Activated CD8-positive, alpha-beta memory T cell treated with anti-CD3 and anti-CD28 coated beads, Interleukin-2, amount 50 U/mL, for 1 hour (primary cell): Measurements from ENCODE around the gene FIZ1.
A peak's percentile ranks its signal among the peaks of the same experiment; 100 is the strongest.

Source experiments
- DNase-seq: peaks from one replicate; pipeline ENCODE4 v3.0.0-alpha.2; 2020; ENCODE audit errors: extremely low read depth

The FIZ1 gene

DNA sequence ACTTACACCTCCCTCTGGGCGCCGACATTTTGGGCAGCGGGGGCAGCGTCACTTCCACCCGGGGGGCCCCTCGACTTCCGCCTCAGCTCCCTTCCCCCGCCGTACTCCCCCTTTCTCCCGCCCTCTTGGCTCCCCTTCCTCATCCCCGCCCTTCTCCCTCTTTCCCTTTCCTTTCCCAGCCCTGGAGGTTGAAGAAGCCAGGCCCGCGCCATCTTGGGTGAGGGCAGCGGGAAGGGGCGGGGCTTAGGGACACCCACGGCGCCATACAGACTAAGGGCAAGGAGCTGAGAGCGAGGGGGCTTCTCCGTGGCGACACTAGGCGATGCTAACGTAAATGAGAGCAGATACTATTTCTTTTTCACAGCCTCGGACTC, at the start of gene FIZ1:
Gene FIZ1 (minus strand): TSS at position 50 of the 374 bp plus-strand sequence. CDS start 1,652 bp downstream, outside the sequence.
- peak; percentile 94 for DNase-seq

DNA sequence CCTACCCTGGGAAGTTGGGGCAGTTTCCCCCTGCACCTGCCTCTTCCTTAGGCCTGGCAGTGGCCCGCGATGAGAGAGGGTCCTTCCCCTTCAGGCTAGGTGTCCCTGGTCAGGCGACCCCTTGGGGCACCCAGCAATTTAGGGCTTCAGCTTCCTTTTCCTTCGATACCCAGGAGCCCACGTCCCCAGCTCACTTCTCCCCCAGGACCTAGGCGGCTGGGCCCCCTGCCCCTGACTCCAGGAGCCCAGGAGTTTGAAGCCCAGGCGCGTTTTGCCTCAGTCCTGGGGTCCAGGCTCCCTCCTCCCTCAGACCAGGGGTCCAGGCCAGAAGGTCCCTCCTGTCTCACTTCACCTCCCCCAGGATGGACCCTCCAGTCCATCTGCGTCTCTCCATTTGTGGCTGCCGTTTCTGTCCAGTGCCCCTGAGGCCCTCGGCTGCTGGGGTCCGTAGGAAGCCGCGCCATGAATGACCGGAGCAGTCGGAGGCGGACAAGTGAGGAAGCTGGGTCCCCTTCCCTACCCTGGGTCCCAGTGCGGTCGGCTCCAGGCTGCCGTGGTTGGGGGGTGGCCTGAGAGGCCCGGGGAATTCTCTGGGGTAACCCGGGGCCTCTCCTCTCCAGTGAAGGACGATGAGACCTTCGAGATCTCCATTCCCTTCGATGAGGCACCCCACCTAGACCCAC, 49.4 kb upstream of the FIZ1 start:
- DNase-seq = no peak

DNA sequence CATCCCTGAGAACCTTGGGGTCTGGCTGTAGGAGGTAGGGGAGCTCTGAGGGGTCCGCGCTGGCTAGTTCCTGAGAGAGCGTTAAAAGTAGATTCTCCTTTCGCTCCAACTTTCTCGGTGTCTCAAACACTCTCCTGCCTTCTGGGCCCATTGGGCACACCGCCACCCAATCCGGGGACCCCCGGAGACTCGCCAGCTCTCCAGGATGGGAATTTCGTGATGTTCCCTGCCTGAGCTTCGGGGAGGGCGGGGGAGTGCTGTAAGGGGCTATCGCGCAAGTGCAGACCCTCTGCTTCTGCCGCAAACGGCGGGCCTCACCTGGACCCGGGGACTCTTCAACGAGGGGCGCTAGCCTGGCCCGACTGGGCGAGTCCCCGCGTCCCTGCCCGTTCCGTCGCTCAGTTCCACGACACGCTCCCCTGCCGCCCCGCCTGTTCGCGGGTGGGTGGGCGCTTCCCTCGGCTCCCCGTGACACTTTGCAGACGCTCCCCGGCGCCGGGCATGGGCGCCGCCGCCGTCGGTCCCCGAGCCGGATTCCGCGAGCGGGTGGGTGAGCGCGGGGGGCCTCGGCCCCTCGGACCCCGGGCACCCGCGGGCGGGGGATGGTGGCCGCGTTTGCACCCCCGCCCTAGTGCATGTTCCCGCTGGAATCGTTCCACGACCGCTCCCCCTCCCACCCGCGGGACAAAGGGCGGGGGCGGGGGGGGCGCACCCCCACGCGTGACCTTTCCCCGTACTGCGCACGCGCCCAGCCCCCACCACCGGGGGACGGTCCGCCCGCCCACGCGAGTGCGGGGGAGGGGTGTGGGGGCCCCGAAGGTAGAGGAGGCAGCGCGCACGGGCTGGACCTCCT, 48.6 kb upstream of the FIZ1 start, which contains the start of gene CCDC106:
Gene CCDC106 (plus strand): TSS at position 481 of the 853 bp plus-strand sequence. CDS start 835 bp downstream, outside the sequence.
- no peak for DNase-seq

- DNase-seq = no peak
Observed at GRCh38 chr19:55646889-55647731, 47.8 kb upstream of the FIZ1 start.

DNA sequence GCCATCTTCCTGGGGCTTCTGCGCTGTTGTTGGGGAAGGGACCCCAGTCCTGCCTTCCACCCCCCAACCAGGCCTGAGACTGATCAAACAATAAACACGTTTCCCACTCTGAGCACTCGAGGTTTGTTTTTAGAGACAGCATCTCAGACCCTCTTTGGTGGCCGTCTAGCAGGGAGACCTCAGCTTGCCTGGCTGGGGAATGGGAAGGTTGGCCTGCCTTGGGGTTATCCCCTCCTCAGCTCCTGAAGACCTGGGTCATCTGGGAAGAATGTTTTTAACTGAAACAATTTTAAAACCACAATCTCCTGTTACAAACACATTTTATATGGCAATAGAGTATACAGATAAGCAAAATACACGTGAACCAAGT, 46.2 kb upstream of the FIZ1 start:
- DNase-seq = no peak

GRCh38 chr19:55644842-55645511, 45.7 kb upstream of the FIZ1 start:
- DNase-seq = no peak

DNA sequence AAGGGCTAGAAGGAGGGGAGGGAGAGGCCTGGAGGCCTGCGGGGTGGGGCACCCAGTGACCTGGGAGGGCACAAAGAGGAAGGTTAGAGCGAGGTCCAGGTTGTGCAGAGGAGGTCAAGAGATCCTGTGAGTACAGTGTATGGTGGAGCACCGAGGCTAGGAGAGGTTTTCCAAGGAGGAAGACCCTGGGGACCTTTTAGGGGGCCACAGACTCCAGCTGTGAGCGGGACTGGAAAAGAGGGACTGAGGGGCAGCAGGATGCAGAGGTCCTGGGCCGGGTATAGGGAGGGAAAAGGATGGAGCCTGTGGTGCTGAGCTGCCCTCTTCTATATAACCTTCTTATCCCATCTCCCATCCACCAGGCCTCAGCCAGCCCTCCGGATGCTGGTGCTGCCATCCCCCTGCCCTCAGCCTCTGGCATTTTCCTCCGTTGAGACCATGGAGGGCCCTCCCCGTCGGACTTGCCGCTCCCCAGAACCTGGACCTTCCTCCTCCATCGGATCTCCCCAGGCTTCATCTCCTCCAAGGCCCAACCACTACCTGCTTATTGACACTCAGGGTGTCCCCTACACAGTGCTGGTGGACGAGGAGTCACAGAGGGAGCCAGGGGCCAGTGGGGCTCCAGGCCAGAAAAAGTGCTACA, 45.0 kb upstream of the FIZ1 start:
- DNase-seq = no peak

GRCh38 chr19:55643887-55644176, 44.5 kb upstream of the FIZ1 start:
- no peak for DNase-seq

DNA sequence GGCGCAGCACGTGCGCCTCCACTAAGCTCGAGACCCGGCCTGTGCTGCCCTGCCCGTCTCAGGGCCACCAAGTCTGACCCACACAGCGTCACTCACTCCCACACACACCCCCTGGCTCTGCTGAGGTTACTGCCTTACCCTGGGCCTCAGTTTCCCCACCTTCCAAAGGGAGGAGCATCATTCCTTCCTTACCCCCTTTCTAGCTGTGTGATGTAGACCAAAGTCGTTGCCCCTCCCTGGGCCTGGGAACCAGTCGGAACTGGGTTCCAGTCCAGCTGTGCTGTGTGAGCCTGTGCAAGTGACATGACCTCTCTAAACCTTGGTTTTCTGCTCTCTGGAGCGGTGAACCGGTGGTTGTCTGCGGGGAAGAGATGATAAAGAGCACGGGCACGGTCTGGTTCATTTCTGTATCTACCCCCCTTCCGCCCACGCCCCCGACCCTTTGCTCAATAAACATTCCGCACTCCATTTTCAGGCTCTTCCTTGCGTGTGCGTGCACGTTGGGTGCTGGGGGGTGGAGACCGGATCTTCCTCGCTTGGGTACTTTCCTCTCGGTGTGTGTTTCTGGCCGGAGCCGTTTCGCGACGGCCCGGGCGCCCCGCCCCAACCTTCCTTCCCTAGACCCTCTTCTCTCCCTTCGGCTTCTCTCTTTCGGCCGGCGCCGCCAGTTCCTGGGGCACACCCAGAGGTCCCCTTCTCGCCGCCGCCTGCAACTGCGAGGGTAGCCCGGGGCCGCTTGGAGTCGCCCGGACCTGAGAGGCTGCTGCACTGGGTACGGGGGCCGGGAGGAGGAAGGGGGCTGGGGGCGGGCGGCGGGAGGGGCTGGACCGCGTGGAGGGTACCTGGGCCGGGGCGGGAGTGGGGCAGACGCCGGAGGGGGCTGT, 43.9 kb upstream of the FIZ1 start, which contains the start of gene ZNF581:
Gene ZNF581 (plus strand): TSS at position 647 of the 884 bp plus-strand sequence. CDS start 923 bp downstream, outside the sequence.
- no peak for DNase-seq

DNA sequence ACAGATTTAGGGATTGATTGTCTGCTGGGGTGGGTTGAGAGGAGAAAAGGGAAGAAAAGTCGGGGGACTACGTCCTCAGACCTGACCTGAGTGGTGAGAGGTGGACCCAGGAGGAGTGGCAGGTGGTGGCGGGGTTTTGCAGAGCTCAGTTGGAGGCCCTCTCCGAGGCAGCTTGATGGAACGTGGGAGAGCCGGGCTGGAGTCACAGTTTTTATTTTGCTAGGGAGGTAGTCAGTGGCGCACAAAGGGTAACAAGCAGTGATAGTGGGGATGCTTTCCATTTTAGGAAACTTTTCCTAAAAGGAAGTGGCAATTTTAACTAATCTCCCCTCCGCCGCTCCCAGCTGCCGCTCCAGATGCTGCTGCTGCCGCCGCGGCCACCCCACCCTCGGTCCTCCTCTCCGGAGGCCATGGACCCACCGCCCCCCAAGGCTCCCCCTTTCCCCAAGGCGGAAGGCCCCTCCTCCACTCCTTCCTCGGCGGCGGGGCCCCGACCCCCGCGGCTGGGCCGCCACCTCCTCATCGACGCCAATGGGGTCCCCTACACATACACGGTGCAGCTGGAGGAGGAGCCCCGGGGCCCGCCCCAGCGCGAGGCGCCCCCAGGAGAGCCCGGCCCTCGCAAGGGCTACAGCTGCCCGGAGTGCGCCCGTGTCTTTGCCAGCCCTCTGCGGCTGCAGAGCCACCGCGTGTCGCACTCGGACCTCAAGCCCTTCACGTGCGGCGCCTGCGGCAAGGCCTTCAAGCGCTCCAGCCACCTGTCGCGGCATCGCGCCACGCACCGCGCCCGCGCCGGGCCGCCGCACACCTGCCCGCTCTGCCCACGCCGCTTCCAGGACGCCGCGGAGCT, 43.1 kb upstream of the FIZ1 start:
- no peak for DNase-seq

- no peak for DNase-seq
Observed at GRCh38 chr19:55641426-55642152, 42.3 kb upstream of the FIZ1 start.

DNA sequence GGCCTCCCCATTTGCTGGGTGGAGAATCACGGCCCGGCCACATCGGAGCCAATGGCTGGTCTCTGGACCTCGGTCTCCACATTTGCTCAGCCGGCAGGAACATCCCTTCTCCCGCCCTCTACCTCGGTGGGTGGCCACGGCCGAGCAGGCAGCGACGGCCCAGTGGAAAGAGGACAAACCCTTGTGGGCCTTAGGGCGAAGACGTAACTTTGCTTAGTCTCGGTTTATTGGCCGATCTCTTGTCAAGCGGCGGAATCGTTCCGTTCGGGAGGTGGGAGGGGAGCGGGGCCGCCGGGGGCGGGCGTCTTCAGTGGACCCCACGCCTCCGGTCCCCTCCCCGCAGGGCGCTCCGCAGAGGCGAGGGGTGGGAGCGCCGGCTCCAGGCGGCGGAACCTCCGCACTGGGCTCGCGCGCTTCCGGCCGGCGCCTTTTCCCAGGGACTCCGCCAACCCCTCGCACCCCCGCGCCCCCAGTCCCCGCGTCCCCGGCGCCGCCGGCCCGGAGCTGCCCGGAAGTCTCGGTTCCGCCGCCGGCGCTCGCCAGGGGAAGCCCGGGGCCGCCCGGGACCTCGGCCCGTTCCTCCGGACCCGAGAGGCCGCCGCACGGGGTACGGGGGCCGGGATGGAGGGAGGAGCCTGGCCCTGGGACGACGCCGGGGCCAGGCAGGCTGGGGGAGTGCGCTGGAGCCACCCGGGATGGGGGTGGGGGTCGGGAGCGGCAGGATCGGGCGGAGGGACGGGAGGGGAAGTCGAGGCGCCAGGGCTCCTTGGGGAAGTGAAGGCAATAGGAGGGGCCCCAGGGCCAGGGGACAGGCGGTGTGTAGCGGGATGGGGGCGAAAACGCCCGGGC, 41.5 kb upstream of the FIZ1 start, which contains the start of gene ZNF580:
Gene ZNF580 (plus strand): TSS at position 426 of the 849 bp plus-strand sequence. CDS start 1,507 bp downstream, outside the sequence.
- DNase-seq = no peak

DNA sequence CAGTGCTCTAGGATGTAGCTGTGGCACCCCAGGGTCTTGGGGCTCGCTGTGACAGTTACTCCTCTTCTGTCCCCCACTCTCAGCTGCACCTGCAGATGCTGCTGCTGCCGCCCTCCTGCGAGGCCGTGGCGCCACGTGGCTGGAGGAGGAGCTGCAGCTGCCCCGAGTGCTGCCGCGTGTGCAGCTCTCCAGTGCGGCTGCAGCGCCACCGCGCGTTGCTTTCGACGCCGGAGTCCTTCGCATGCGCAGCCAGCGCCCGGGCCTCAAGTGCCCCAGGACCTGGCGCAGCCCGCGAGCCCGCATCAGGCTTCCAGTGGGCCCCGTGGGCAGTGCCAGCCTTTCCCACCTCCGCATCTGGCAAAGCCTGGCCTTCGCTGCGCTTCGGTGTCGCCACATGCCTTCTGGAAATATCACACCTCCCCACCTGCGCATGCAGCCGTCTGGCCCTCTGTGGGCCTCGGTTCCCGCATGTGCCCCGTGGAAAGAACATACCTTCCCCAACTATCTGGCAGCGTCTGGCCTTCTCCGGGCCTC, 40.8 kb upstream of the FIZ1 start:
- no peak for DNase-seq

DNA sequence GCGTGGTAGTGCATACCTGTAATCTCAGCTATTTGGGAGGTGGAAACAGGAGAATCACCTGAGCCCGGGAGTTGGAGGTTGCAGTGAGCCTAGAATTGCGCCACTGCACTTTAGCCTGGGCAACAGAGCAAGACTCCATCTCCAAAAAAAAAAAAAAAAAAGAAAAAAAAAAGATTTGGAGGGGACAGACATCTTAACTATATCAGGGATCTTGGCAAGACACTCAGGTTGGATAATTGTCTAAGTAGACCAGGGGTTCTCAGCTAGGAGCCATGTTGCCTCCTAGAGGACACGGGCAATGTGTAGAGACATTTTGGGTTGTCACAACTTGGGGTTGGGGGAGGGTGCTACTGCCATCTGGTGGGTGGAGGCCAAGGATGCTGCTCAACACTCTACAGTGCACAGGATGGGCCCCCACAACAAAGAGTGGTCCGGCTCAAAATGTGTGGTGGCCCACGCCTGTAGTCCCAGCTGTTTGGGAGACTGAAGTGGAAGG, 39.6 kb upstream of the FIZ1 start:
- DNase-seq = no peak

DNA sequence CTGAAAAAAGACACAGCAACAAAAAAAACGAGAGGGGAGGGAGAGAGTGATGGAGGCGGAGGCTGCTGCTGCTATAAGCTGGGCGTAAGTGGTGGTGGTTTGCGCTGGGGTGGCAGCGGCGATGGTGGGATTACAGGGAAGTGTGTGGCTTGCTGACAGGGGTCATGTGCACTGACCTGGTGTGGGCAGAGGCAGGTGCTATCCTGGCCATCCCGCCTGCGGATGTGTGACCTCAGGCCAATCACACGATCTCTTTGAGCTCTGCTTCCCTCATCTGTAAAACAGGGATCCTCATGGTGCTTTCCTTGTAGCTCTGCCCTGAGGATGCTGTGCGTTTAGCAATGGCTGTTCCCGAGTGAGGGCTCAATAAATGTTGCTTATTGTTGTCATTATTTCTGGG, 38.2 kb upstream of the FIZ1 start:
- DNase-seq = no peak

GRCh38 chr19:55636723-55637122, 37.4 kb upstream of the FIZ1 start:
- no peak for DNase-seq

GRCh38 chr19:55635856-55636440, 36.6 kb upstream of the FIZ1 start:
- no peak for DNase-seq
